Muscle layer of colon (tissue), 2 donors: Measurements from ENCODE around the gene RAPH1.
"Not testable (repeated sequence)": the region's sequence is repeated elsewhere in the genome, so short reads cannot be mapped to it uniquely, and the experiment has no call there.

Source experiments
- H3K27ac ChIP-seq: one replicate; pipeline ENCODE4 v1.7.0; 2013; ENCODE audit warnings: low read depth, mild to moderate bottlenecking, low read length, moderate library complexity
- H3K27me3 ChIP-seq, 2 donors: one replicate each; pipeline ENCODE4 v1.7.0; 2013; ENCODE audit warnings: low read length in 2 of 2, mild to moderate bottlenecking in 2 of 2; ENCODE audit not compliant: insufficient read depth in 2 of 2, control insufficient read depth in 1 of 2
- H3K36me3 ChIP-seq: one replicate; pipeline ENCODE4 v1.7.0; 2013; ENCODE audit warnings: mild to moderate bottlenecking, low read length; ENCODE audit not compliant: insufficient read depth
- H3K4me1 ChIP-seq: one replicate; pipeline ENCODE4 v1.7.0; 2013; ENCODE audit warnings: mild to moderate bottlenecking, low read length; ENCODE audit not compliant: insufficient read depth
- H3K4me3 ChIP-seq, 2 donors: one replicate each; pipeline ENCODE4 v1.7.0; 2013; ENCODE audit warnings: low read length in 2 of 2, low read depth in 1 of 2, mild to moderate bottlenecking in 1 of 2, moderate library complexity in 1 of 2
- H3K9ac ChIP-seq: one replicate; pipeline ENCODE4 v1.7.0; 2013; ENCODE audit warnings: low read length
- H3K9me3 ChIP-seq: one replicate; pipeline ENCODE4 v1.7.0; 2013; ENCODE audit warnings: mild to moderate bottlenecking, low read length
- donor health status: abdominal sarcoma.
- donor health status: Adenocarcinoma of cecum.

Gene RAPH1

GRCh38 chr2:203544402-203544801, 9.3 kb upstream of the RAPH1 start:
- H3K9ac ChIP-seq = no peak overlapping the region
- H3K4me1 ChIP-seq = no peaks in the 10 kb centered on the region
- no peak overlapping the region for H3K4me3 ChIP-seq
- no peaks in the 10 kb centered on the region for H3K27me3 ChIP-seq
- H3K27ac ChIP-seq = no peak overlapping the region
- no peaks in the 10 kb centered on the region for H3K9me3 ChIP-seq
- no peaks in the 10 kb centered on the region for H3K36me3 ChIP-seq

GRCh38 chr2:203543898-203544328, 8.8 kb upstream of the RAPH1 start:
- no peaks in the 10 kb centered on the region for H3K36me3 ChIP-seq
- H3K4me3 ChIP-seq = no peak overlapping the region
- no peak overlapping the region for H3K9ac ChIP-seq
- H3K9me3 ChIP-seq = no peaks in the 10 kb centered on the region
- H3K27me3 ChIP-seq = no peaks in the 10 kb centered on the region
- H3K4me1 ChIP-seq = no peaks in the 10 kb centered on the region
- no peak overlapping the region for H3K27ac ChIP-seq

- not testable (repeated sequence) for H3K9ac ChIP-seq, H3K27me3 ChIP-seq, H3K27ac ChIP-seq, H3K4me3 ChIP-seq, H3K4me1 ChIP-seq, H3K36me3 ChIP-seq, H3K9me3 ChIP-seq
Measured at GRCh38 chr2:203540598-203540997, 5.5 kb upstream of the RAPH1 start.

- H3K36me3 ChIP-seq, H3K9me3 ChIP-seq, H3K27ac ChIP-seq, H3K4me1 ChIP-seq, H3K9ac ChIP-seq, H3K4me3 ChIP-seq, H3K27me3 ChIP-seq: not testable (repeated sequence)
Measured at GRCh38 chr2:203538237-203538636, 3.1 kb upstream of the RAPH1 start.

GRCh38 chr2:203536586-203536951, 1.5 kb upstream of the RAPH1 start:
- H3K36me3 ChIP-seq, H3K4me3 ChIP-seq, H3K9ac ChIP-seq, H3K27ac ChIP-seq, H3K4me1 ChIP-seq, H3K9me3 ChIP-seq, H3K27me3 ChIP-seq: not testable (repeated sequence)

GRCh38 chr2:203535784-203536585, 884 bp upstream of the RAPH1 start:
- H3K4me3 ChIP-seq = peak overlapping the region; percentile 42 to 69

GRCh38 chr2:203534621-203535077, 452 bp downstream of the RAPH1 start:
- Histone ChIP-seq H3K27ac (peak overlapping the region; percentile 71), H3K4me3 (peak overlapping the region; percentile 67), H3K27me3 (no peaks in the 10 kb centered on the region), H3K9me3 (no peaks in the 10 kb centered on the region), H3K36me3 (no peaks in the 10 kb centered on the region), H3K9ac (peak overlapping the region; percentile 17), H3K4me1 (peaks cover 5% of the 10 kb centered on the region)

More at GRCh38 chr2:203535784-203536585, 884 bp upstream of the RAPH1 start:
- Histone ChIP-seq H3K9me3 (no peaks in the 10 kb centered on the region), H3K27ac (peak overlapping the region; percentile 88), H3K27me3 (no peaks in the 10 kb centered on the region), H3K36me3 (no peaks in the 10 kb centered on the region), H3K4me1 (peaks cover 5% of the 10 kb centered on the region), H3K9ac (peak overlapping the region; percentile 59)

GRCh38 chr2:203533676-203534591, 1.2 kb downstream of the RAPH1 start:
- Histone ChIP-seq H3K9ac (no peak overlapping the region), H3K4me1 (peaks cover 5% of the 10 kb centered on the region), H3K27me3 (no peaks in the 10 kb centered on the region), H3K9me3 (no peaks in the 10 kb centered on the region), H3K4me3 (peak overlapping the region; percentile 67), H3K27ac (peak overlapping the region; percentile 71), H3K36me3 (no peaks in the 10 kb centered on the region)

- Histone ChIP-seq H3K4me3 (peak overlapping the region; percentile 57 to 67), H3K27me3 (no peaks in the 10 kb centered on the region), H3K27ac (peak overlapping the region; percentile 52), H3K9ac (no peak overlapping the region), H3K36me3 (no peaks in the 10 kb centered on the region), H3K9me3 (no peaks in the 10 kb centered on the region), H3K4me1 (peaks cover 5% of the 10 kb centered on the region)
Measured at GRCh38 chr2:203532957-203533658, 2.0 kb downstream of the RAPH1 start.

- no peaks in the 10 kb centered on the region for H3K4me1 ChIP-seq
- no peak overlapping the region for H3K9ac ChIP-seq
Measured at GRCh38 chr2:203527719-203528118, 7.4 kb downstream of the RAPH1 start.

GRCh38 chr2:203513268-203513667, 21.8 kb downstream of the RAPH1 start:
- H3K4me3 ChIP-seq, H3K9me3 ChIP-seq, H3K36me3 ChIP-seq, H3K27ac ChIP-seq, H3K4me1 ChIP-seq, H3K9ac ChIP-seq, H3K27me3 ChIP-seq: not testable (repeated sequence)

More at GRCh38 chr2:203527719-203528118, 7.4 kb downstream of the RAPH1 start:
- Histone ChIP-seq H3K9me3 (no peaks in the 10 kb centered on the region), H3K4me3 (no peak overlapping the region), H3K27ac (no peak overlapping the region), H3K36me3 (no peaks in the 10 kb centered on the region), H3K27me3 (no peaks in the 10 kb centered on the region)
